Heart left ventricle (tissue), 13 donors: ENCODE results near the gene PLBD1.

Experiments
- POLR2A ChIP-seq, 2 donors: fragments of 450-650 bp; IDR thresholded peaks; one replicate each; pipeline ENCODE4 v1.6.1; 2017; ENCODE audit warnings: antibody characterized with exemption in 2 of 2, mild to moderate bottlenecking in 2 of 2, moderate library complexity in 2 of 2
- TF ChIP-seq, protein P1 (sequence below), 12 donors: fragments of 200-600 bp; sonication (generic) in 4 of 12; IDR thresholded peaks; one replicate each; pipeline versions ENCODE4 v1.5.0 to v1.8.0; 2018 to 2022; ENCODE audit warnings: antibody characterized with exemption in 12 of 12, mild to moderate bottlenecking in 5 of 12
- donor health status: ischemic (EF 13 %, LVEDD 7.1; RV severe dilation, severe dysfunction).
- donor health status: DM: no; HTN: yes; CAD: no.
- donor health status: DM: no; HTN: no; CAD: no.
- donor health status: ischemic (EF 25% LVEDD 6.9; RV normal size, moderate dysfunction).
- donor health status: ischemic (EF 25% LVEDD 5.7; RV mildly dilated, moderate dysfunction).
- donor health status: ischemic (EF 35%, LVEDD 5.7; RV mildly dilated, moderate dysfunction).
- donor health status: nonischemic (EF 11% LVEDD 7.7; RV severe dilation, severe dysfunction).
- donor health status: DM: yes; HTN: yes; CAD: no.
- donor health status: PGD.
- donor health status: ischemic (EF 29% LVEDD 5.4; RV normal size, mild dysfunction).
- donor health status: nonischemic (EF 23%, LVEDD 6.1; RV moderate dilation, normal function).

DNA sequence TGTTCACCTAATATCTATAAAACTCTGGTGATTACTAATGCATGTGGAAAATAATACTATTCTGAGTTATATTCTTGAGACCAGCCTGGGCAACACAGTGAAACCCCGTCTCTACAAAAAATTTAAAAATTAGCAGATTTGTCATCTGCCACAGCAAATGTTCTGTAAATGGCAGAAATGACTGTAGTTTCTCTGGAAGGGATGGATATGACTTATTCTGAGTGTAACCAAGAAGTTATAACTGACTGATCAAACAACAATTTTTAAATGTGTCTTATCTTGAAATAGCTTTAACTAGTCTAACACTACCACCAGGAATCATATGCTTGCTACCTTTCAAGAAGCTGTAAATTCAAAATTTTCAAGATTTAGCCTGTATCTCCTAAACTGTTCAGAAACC, 88.7 kb downstream of the PLBD1 start:
- TF ChIP-seq, protein P1, sequence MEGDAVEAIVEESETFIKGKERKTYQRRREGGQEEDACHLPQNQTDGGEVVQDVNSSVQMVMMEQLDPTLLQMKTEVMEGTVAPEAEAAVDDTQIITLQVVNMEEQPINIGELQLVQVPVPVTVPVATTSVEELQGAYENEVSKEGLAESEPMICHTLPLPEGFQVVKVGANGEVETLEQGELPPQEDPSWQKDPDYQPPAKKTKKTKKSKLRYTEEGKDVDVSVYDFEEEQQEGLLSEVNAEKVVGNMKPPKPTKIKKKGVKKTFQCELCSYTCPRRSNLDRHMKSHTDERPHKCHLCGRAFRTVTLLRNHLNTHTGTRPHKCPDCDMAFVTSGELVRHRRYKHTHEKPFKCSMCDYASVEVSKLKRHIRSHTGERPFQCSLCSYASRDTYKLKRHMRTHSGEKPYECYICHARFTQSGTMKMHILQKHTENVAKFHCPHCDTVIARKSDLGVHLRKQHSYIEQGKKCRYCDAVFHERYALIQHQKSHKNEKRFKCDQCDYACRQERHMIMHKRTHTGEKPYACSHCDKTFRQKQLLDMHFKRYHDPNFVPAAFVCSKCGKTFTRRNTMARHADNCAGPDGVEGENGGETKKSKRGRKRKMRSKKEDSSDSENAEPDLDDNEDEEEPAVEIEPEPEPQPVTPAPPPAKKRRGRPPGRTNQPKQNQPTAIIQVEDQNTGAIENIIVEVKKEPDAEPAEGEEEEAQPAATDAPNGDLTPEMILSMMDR (IDR thresholded peaks at IDR 0.05), result no peak
- TF ChIP-seq POLR2A (IDR thresholded peaks at IDR 0.05), result no peak
